Mammary epithelial cell (primary cell): ENCODE data around the gene KRTAP5-10.

Source experiments
- EZH2 ChIP-seq: IDR thresholded peaks from 2 replicates; pipeline ENCODE4 v1.6.1; 2012; ENCODE audit warnings: low read length, inconsistent platforms, borderline replicate concordance
- TF ChIP-seq, protein P1 (sequence below), 2 donors: IDR thresholded peaks in 1 of 2; conservative IDR thresholded peaks in 1 of 2; 2 replicates each; pipeline ENCODE4 v1.5.1; 2011 to 2012; ENCODE audit warnings: inconsistent platforms in 2 of 2, low read length in 2 of 2, mild to moderate bottlenecking in 2 of 2, control low read depth in 1 of 2, low read depth in 1 of 2; ENCODE audit not compliant: insufficient read depth in 1 of 2; ENCODE audit errors: extremely low read depth in 1 of 2

DNA sequence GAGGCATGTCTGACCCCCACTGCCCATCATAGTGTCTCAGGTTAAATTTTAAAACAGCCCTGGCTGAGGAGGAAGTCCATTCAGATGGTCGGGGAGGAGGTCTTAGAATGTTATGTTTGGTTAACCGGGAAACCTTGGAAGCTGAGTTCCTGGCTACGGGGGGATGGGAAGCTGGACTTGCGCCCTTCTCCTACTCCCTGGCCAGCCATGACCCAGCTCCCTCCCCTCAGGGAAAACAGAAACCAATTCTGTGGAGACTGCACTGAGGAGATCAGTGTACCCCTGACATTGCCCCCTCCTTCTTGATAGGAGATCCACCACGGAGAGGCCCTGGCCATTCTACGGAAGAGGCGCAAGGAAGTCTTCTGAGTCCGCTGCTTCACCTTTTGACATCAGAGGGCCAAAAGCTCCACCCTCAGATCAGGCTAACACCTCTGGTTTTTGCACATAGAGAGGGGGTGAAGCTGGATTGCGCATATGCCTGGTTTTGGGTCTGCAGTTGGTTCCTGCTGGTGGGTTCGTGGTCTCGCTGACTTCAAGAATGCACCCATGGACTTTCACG, 19.9 kb upstream of the KRTAP5-10 start:
- TF ChIP-seq, protein P1, sequence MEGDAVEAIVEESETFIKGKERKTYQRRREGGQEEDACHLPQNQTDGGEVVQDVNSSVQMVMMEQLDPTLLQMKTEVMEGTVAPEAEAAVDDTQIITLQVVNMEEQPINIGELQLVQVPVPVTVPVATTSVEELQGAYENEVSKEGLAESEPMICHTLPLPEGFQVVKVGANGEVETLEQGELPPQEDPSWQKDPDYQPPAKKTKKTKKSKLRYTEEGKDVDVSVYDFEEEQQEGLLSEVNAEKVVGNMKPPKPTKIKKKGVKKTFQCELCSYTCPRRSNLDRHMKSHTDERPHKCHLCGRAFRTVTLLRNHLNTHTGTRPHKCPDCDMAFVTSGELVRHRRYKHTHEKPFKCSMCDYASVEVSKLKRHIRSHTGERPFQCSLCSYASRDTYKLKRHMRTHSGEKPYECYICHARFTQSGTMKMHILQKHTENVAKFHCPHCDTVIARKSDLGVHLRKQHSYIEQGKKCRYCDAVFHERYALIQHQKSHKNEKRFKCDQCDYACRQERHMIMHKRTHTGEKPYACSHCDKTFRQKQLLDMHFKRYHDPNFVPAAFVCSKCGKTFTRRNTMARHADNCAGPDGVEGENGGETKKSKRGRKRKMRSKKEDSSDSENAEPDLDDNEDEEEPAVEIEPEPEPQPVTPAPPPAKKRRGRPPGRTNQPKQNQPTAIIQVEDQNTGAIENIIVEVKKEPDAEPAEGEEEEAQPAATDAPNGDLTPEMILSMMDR (conservative IDR thresholded peaks at IDR 0.05 in 1 of 2, IDR thresholded peaks at IDR 0.05 in 1 of 2; ENCODE audit: extremely low read depth in 1 of 2, insufficient read depth in 1 of 2, low read depth in 1 of 2, low read length in 2 of 2): no peak
- no peak for TF ChIP-seq EZH2
